Thoracic aorta (tissue), 2 donors: ENCODE results near the gene NFE2L2. TPM values are rescaled to one million over a fixed set of nuclear protein-coding genes. Genes with fewer than 3 reads are reported as not detected.

Experiments used
- ATAC-seq: fragments of 150-250 bp; one replicate; pipeline ENCODE4 v1.8.0; 2017; ENCODE audit warnings: low read depth; ENCODE audit not compliant: insufficient number of reproducible peaks, low FRiP score
- DNase-seq: peaks from one replicate; pipeline ENCODE4 v3.0.0-alpha.2; 2020; ENCODE audit warnings: low spot score
- H3K27ac ChIP-seq, 2 donors: fragments of 200-600 bp; sonication (generic); 1 replicate in 1 of 2; 2 replicates in 1 of 2; pipeline ENCODE4 v1.5.1; 2016; ENCODE audit warnings: mild to moderate bottlenecking in 2 of 2, moderate library complexity in 2 of 2
- H3K27me3 ChIP-seq: fragments of 200-600 bp; sonication (generic); replicated peaks from 2 replicates; pipeline ENCODE4 v1.6.0; 2016; ENCODE audit warnings: mild to moderate bottlenecking; ENCODE audit not compliant: insufficient read depth
- H3K36me3 ChIP-seq: fragments of 200-600 bp; sonication (generic); one replicate; pipeline ENCODE4 v1.5.1; 2016
- H3K4me1 ChIP-seq, 2 donors: fragments of 200-600 bp; sonication (generic); 1 replicate in 1 of 2; 2 replicates in 1 of 2; pipeline versions ENCODE4 v1.5.1 to v1.6.0; 2016; ENCODE audit warnings: low read depth in 2 of 2, mild to moderate bottlenecking in 1 of 2; ENCODE audit not compliant: control insufficient read depth in 1 of 2
- H3K4me3 ChIP-seq: fragments of 200-600 bp; sonication (generic); 2 replicates; pipeline ENCODE4 v1.5.1; 2016; ENCODE audit warnings: mild to moderate bottlenecking
- H3K9me3 ChIP-seq: fragments of 200-600 bp; sonication (generic); 2 replicates; pipeline ENCODE4 v1.5.1; 2016
- total RNA-seq, 2 donors: library from RNA; depleted of rRNA; stranded (reverse); fragments of >200 nt; gene quantifications; one replicate each; pipeline versions ENCODE4 v1.1.0 to v1.2.3, GENCODE V29; 2016
- TF ChIP-seq, protein P1 (sequence below): fragments of 200-600 bp; sonication (generic); IDR thresholded peaks from one replicate; pipeline ENCODE4 v1.5.1; 2019; ENCODE audit warnings: antibody characterized with exemption

The NFE2L2 gene
- total RNA-seq, 2 donors from 2014 or later, result 64.3 to 155 TPM

DNA sequence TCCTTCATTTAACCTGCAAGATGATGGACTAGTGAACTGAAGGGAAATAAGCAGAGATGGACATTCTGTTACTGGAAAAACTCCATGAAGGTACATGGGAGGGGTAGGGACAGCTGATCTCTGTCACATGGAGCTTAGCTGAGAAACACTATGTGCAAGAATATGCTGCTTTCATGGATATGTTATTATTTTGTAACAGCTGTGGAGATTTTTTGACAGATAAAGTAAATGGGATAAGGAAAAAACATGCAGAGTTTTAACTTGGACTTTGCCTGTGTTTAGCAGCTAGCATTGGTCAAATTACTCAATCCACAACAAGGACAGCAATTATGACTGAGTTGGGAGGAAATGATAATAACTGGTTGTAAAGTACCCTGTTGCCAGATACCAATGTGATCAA lies 80.7 kb downstream of the NFE2L2 start:
- TF ChIP-seq, protein P1, sequence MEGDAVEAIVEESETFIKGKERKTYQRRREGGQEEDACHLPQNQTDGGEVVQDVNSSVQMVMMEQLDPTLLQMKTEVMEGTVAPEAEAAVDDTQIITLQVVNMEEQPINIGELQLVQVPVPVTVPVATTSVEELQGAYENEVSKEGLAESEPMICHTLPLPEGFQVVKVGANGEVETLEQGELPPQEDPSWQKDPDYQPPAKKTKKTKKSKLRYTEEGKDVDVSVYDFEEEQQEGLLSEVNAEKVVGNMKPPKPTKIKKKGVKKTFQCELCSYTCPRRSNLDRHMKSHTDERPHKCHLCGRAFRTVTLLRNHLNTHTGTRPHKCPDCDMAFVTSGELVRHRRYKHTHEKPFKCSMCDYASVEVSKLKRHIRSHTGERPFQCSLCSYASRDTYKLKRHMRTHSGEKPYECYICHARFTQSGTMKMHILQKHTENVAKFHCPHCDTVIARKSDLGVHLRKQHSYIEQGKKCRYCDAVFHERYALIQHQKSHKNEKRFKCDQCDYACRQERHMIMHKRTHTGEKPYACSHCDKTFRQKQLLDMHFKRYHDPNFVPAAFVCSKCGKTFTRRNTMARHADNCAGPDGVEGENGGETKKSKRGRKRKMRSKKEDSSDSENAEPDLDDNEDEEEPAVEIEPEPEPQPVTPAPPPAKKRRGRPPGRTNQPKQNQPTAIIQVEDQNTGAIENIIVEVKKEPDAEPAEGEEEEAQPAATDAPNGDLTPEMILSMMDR, result no peak
- Histone ChIP-seq H3K9me3 (no peaks in the 10 kb centered on the region), H3K4me3 (no peak overlapping the region), H3K27me3 (no peaks in the 10 kb centered on the region), H3K4me1 (no peaks in the 10 kb centered on the region), H3K36me3 (no peaks in the 10 kb centered on the region), H3K27ac (no peak overlapping the region)
- DNase-seq, result no peak
- no peak for ATAC-seq

Other genes with a start within 250 kb of the NFE2L2 start
- 10 to 100 TPM; 60.1 to 98.4 TPM for gene HNRNPA3, start 51.9 kb downstream of the NFE2L2 start, total RNA-seq
- gene AGPS, start 128.0 kb upstream of the NFE2L2 start, total RNA-seq, result 10 to 100 TPM; 17.5 to 21.7 TPM